NCI-H526 treated with DMSO at 0.1 percent for 48 hours (cell line): ENCODE measurements around the gene ASB7.

Experiments
- DNase-seq: peaks from one replicate; lab custom pipeline; 2025; lab: John Stamatoyannopoulos, UW

ASB7 gene

GRCh38 chr15:100597862-100598261 is 4.5 kb upstream of the ASB7 start:
- DNase-seq, result no peak

GRCh38 chr15:100598655-100599054 is 3.7 kb upstream of the ASB7 start:
- DNase-seq, result no peak

GRCh38 chr15:100601163-100601562 is 1.2 kb upstream of the ASB7 start:
- no peak for DNase-seq

- DNase-seq, result no peak
Observed at GRCh38 chr15:100601617-100602063, 749 bp upstream of the ASB7 start.

- DNase-seq, result no peak
Observed at GRCh38 chr15:100602823-100603393, 519 bp downstream of the ASB7 start.

- DNase-seq, result no peak
Observed at GRCh38 chr15:100612539-100612938, 10.2 kb downstream of the ASB7 start.

GRCh38 chr15:100613208-100613607 is 10.8 kb downstream of the ASB7 start:
- DNase-seq, result no peak

- DNase-seq, result no peak
Observed at GRCh38 chr15:100614336-100614735, 11.9 kb downstream of the ASB7 start.

GRCh38 chr15:100614918-100615317 is 12.5 kb downstream of the ASB7 start:
- DNase-seq, result no peak

- DNase-seq, result no peak
Observed at GRCh38 chr15:100615801-100616200, 13.4 kb downstream of the ASB7 start.

GRCh38 chr15:100616700-100617099 is 14.3 kb downstream of the ASB7 start:
- DNase-seq, result no peak

- no peak for DNase-seq
Observed at GRCh38 chr15:100623301-100623700, 20.9 kb downstream of the ASB7 start.

GRCh38 chr15:100627789-100628395 is 25.5 kb downstream of the ASB7 start:
- DNase-seq, result peak; percentile 34

GRCh38 chr15:100628746-100629145 is 26.4 kb downstream of the ASB7 start:
- DNase-seq, result no peak

- no peak for DNase-seq
Observed at GRCh38 chr15:100631831-100632230, 29.4 kb downstream of the ASB7 start.

- no peak for DNase-seq
Observed at GRCh38 chr15:100633763-100634075, 31.3 kb downstream of the ASB7 start.

- no peak for DNase-seq
Observed at GRCh38 chr15:100635406-100636071, 33.1 kb downstream of the ASB7 start.

- no peak for DNase-seq
Observed at GRCh38 chr15:100638177-100638730, 35.9 kb downstream of the ASB7 start.

GRCh38 chr15:100642213-100642949 is 40.0 kb downstream of the ASB7 start:
- no peak for DNase-seq

GRCh38 chr15:100642950-100643338 is 40.6 kb downstream of the ASB7 start:
- no peak for DNase-seq

GRCh38 chr15:100645671-100646070 is 43.3 kb downstream of the ASB7 start:
- DNase-seq, result no peak

GRCh38 chr15:100648951-100649350 is 46.6 kb downstream of the ASB7 start:
- DNase-seq, result no peak

GRCh38 chr15:100650685-100651084 is 48.3 kb downstream of the ASB7 start:
- no peak for DNase-seq
